Liver (tissue), 9 donors: ENCODE measurements around the gene ASAP2. TPM values are rescaled to one million over a fixed set of nuclear protein-coding genes. Genes with fewer than 3 reads are reported as not detected.

Source experiments
- DNase-seq: peaks from one replicate; pipeline ENCODE4 v3.0.0-alpha.2; 2017; ENCODE audit warnings: low spot score
- H3K27ac ChIP-seq, 2 donors: one replicate each; pipeline ENCODE4 v1.7.0; 2013; ENCODE audit warnings: inconsistent platforms in 2 of 2, low read length in 2 of 2, control low read depth in 1 of 2, low read depth in 1 of 2, mild to moderate bottlenecking in 1 of 2
- H3K27me3 ChIP-seq, 4 donors: one replicate each; pipeline versions ENCODE4 v1.6.1 to v1.7.0; 2013; ENCODE audit warnings: low read length in 3 of 4, inconsistent platforms in 1 of 4, mild to moderate bottlenecking in 1 of 4, moderate library complexity in 1 of 4; ENCODE audit not compliant: control insufficient read depth in 4 of 4, insufficient read depth in 4 of 4
- H3K36me3 ChIP-seq, 4 donors: one replicate each; pipeline versions ENCODE4 v1.6.1 to v1.7.0; 2013; ENCODE audit warnings: low read length in 3 of 4, mild to moderate bottlenecking in 3 of 4, low read depth in 1 of 4, moderate library complexity in 1 of 4; ENCODE audit not compliant: control insufficient read depth in 4 of 4, insufficient read depth in 3 of 4
- H3K4me1 ChIP-seq, 4 donors: one replicate each; pipeline versions ENCODE4 v1.6.1 to v1.7.0; 2013; ENCODE audit warnings: low read length in 3 of 4, mild to moderate bottlenecking in 3 of 4, moderate library complexity in 1 of 4; ENCODE audit not compliant: control insufficient read depth in 4 of 4, insufficient read depth in 4 of 4
- H3K4me3 ChIP-seq, 3 donors: one replicate each; pipeline versions ENCODE4 v1.6.1 to v1.7.0; 2013; ENCODE audit warnings: low read length in 3 of 3, control low read depth in 1 of 3, low read depth in 1 of 3, mild to moderate bottlenecking in 1 of 3
- H3K9ac ChIP-seq, 2 donors: one replicate each; pipeline ENCODE4 v1.7.0; 2013; ENCODE audit warnings: low read length in 2 of 2, mild to moderate bottlenecking in 2 of 2, moderate library complexity in 2 of 2, control low read depth in 1 of 2, low read depth in 1 of 2
- H3K9me3 ChIP-seq, 4 donors: one replicate each; pipeline versions ENCODE4 v1.6.1 to v1.7.0; 2013; ENCODE audit warnings: low read length in 3 of 4; ENCODE audit not compliant: control insufficient read depth in 4 of 4
- EGR1 ChIP-seq, 2 donors: IDR thresholded peaks; 2 replicates each; pipeline ENCODE4 v1.6.1; 2016 to 2018; ENCODE audit warnings: antibody characterized with exemption in 2 of 2, low read depth in 2 of 2
- FOXA1 ChIP-seq: IDR thresholded peaks from 2 replicates; pipeline ENCODE4 v1.6.1; 2016; ENCODE audit warnings: antibody characterized with exemption
- FOXA2 ChIP-seq: IDR thresholded peaks from 2 replicates; pipeline ENCODE4 v1.6.1; 2016; ENCODE audit warnings: antibody characterized with exemption
- GABPA ChIP-seq, 2 donors: IDR thresholded peaks in 1 of 2; conservative IDR thresholded peaks in 1 of 2; 2 replicates each; pipeline ENCODE4 v1.6.1; 2016; ENCODE audit warnings: antibody characterized with exemption in 2 of 2, mild to moderate bottlenecking in 1 of 2, moderate library complexity in 1 of 2
- HNF4A ChIP-seq, 2 donors: conservative IDR thresholded peaks; 2 replicates each; pipeline ENCODE4 v1.6.1; 2016; ENCODE audit warnings: antibody characterized with exemption in 2 of 2, mild to moderate bottlenecking in 2 of 2
- HNF4G ChIP-seq: IDR thresholded peaks from 2 replicates; pipeline ENCODE4 v1.6.1; 2016; ENCODE audit warnings: antibody characterized with exemption
- JUND ChIP-seq, 2 donors: IDR thresholded peaks; 2 replicates each; pipeline ENCODE4 v1.6.1; 2016; ENCODE audit warnings: antibody characterized with exemption in 2 of 2
- NR2F2 ChIP-seq: IDR thresholded peaks from 2 replicates; pipeline ENCODE4 v1.6.1; 2016; ENCODE audit warnings: antibody characterized with exemption
- RAD21 ChIP-seq, 2 donors: IDR thresholded peaks; 2 replicates each; pipeline ENCODE4 v1.6.1; 2016; ENCODE audit warnings: antibody characterized with exemption in 2 of 2, mild to moderate bottlenecking in 2 of 2
- RXRA ChIP-seq, 2 donors: IDR thresholded peaks; 2 replicates each; pipeline ENCODE4 v1.6.1; 2017 to 2018; ENCODE audit warnings: antibody characterized with exemption in 2 of 2, mild to moderate bottlenecking in 1 of 2
- SP1 ChIP-seq: IDR thresholded peaks from 2 replicates; pipeline ENCODE4 v1.6.1; 2018; ENCODE audit warnings: antibody characterized with exemption, mild to moderate bottlenecking
- TAF1 ChIP-seq: conservative IDR thresholded peaks from 2 replicates; pipeline ENCODE4 v1.6.1; 2016; ENCODE audit warnings: antibody characterized with exemption, mild to moderate bottlenecking
- YY1 ChIP-seq: IDR thresholded peaks from 2 replicates; pipeline ENCODE4 v1.6.1; 2016; ENCODE audit warnings: antibody characterized with exemption, mild to moderate bottlenecking
- WGBS: extraction: QIAGEN DNeasy Blood & Tissue Kit; methylation state at CpG from one replicate; pipeline ENCODE4 v1.1.7; 2013; 5-methylcytosine and 5-hydroxymethylcytosine counted together
- polyA plus RNA-seq, 2 donors: library from polyadenylated mRNA; stranded (reverse) in 1 of 2; unstranded in 1 of 2; fragments of 200-250 nt in 1 of 2; fragments of >200 nt in 1 of 2; fragmentation: Nextera tagmentation in 1 of 2; extraction: Ambion mirVana in 1 of 2; gene quantifications; one replicate each; pipeline versions ENCODE4 v1.2.1 to v1.2.3, GENCODE V29; 2013 to 2015
- total RNA-seq, 2 donors: library from RNA; depleted of rRNA; stranded (reverse); fragments of >200 nt; gene quantifications; one replicate each; pipeline ENCODE4 v1.2.3, GENCODE V29; 2014
- TF ChIP-seq, protein P1 (sequence below): fragments of 150-350 bp; IDR thresholded peaks from 2 replicates; pipeline ENCODE4 v1.5.1; 2017; ENCODE audit warnings: improper control_type of control experiment, low read depth, low read length; ENCODE audit not compliant: missing input control
- TF ChIP-seq, protein P2 (sequence below): IDR thresholded peaks from 2 replicates; pipeline ENCODE4 v1.6.1; 2016; ENCODE audit warnings: antibody characterized with exemption, mild to moderate bottlenecking
- TF ChIP-seq, protein P3 (sequence below): IDR thresholded peaks from 2 replicates; pipeline ENCODE4 v1.6.1; 2016; ENCODE audit warnings: antibody characterized with exemption
- TF ChIP-seq, protein P4 (sequence below): IDR thresholded peaks from 2 replicates; pipeline ENCODE4 v1.6.1; 2016; ENCODE audit warnings: antibody characterized with exemption
- TF ChIP-seq, protein P5 (sequence below): IDR thresholded peaks from 2 replicates; pipeline ENCODE4 v1.6.1; 2016; ENCODE audit warnings: antibody characterized with exemption
- donor health status: healthy.
- donor health status: healthy.
- donor health status: healthy.
- donor health status: healthy.
- donor health status: healthy.

ASAP2 gene
- total and polyA plus RNA-seq, 4 donors: 0.36 to 5.9 (median 2.6) TPM

DNA sequence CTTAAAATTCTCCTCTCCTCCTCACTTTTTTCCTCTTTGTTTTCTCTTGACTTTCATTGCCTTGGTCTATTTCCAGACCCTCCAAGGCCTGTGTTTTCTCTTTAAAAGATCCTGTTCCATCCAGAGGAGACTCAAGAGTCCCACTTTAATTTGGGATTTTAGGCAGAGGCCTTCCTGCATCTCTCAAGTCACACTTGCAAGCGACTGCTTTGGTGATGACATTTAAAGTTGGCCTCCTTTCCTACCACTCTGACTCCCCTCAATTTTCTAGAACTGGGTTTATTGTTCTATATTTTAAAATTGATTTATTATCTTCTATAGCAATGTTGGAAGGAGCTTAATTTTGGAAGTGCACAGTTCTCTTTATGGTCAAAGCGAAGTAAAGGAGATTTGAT, 16.3 kb downstream of the ASAP2 start:
- Histone ChIP-seq H3K27ac (no peak overlapping the region), H3K4me1 (peaks cover 0 to 4% (median 0%) of the 10 kb centered on the region in 4 donors), H3K9ac (no peak overlapping the region), H3K9me3 (no peaks in the 10 kb centered on the region), H3K4me3 (no peak overlapping the region), H3K27me3 (no peaks in the 10 kb centered on the region), H3K36me3 (no peaks in the 10 kb centered on the region)
- TF ChIP-seq SP1: no peak
- no peak for TF ChIP-seq TAF1
- TF ChIP-seq, protein P1, sequence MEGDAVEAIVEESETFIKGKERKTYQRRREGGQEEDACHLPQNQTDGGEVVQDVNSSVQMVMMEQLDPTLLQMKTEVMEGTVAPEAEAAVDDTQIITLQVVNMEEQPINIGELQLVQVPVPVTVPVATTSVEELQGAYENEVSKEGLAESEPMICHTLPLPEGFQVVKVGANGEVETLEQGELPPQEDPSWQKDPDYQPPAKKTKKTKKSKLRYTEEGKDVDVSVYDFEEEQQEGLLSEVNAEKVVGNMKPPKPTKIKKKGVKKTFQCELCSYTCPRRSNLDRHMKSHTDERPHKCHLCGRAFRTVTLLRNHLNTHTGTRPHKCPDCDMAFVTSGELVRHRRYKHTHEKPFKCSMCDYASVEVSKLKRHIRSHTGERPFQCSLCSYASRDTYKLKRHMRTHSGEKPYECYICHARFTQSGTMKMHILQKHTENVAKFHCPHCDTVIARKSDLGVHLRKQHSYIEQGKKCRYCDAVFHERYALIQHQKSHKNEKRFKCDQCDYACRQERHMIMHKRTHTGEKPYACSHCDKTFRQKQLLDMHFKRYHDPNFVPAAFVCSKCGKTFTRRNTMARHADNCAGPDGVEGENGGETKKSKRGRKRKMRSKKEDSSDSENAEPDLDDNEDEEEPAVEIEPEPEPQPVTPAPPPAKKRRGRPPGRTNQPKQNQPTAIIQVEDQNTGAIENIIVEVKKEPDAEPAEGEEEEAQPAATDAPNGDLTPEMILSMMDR: no peak
- TF ChIP-seq, protein P2, sequence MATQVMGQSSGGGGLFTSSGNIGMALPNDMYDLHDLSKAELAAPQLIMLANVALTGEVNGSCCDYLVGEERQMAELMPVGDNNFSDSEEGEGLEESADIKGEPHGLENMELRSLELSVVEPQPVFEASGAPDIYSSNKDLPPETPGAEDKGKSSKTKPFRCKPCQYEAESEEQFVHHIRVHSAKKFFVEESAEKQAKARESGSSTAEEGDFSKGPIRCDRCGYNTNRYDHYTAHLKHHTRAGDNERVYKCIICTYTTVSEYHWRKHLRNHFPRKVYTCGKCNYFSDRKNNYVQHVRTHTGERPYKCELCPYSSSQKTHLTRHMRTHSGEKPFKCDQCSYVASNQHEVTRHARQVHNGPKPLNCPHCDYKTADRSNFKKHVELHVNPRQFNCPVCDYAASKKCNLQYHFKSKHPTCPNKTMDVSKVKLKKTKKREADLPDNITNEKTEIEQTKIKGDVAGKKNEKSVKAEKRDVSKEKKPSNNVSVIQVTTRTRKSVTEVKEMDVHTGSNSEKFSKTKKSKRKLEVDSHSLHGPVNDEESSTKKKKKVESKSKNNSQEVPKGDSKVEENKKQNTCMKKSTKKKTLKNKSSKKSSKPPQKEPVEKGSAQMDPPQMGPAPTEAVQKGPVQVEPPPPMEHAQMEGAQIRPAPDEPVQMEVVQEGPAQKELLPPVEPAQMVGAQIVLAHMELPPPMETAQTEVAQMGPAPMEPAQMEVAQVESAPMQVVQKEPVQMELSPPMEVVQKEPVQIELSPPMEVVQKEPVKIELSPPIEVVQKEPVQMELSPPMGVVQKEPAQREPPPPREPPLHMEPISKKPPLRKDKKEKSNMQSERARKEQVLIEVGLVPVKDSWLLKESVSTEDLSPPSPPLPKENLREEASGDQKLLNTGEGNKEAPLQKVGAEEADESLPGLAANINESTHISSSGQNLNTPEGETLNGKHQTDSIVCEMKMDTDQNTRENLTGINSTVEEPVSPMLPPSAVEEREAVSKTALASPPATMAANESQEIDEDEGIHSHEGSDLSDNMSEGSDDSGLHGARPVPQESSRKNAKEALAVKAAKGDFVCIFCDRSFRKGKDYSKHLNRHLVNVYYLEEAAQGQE: no peak
- TF ChIP-seq EGR1 (IDR thresholded peaks at IDR 0.05; ENCODE audit: low read depth in 2 of 2): no peak
- TF ChIP-seq RXRA (IDR thresholded peaks at IDR 0.05): no peak
- TF ChIP-seq HNF4G: no peak
- TF ChIP-seq, protein P3, sequence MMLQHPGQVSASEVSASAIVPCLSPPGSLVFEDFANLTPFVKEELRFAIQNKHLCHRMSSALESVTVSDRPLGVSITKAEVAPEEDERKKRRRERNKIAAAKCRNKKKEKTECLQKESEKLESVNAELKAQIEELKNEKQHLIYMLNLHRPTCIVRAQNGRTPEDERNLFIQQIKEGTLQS: no peak
- TF ChIP-seq GABPA (IDR thresholded peaks at IDR 0.05 in 1 of 2, conservative IDR thresholded peaks at IDR 0.05 in 1 of 2): no peak
- TF ChIP-seq NR2F2: no peak
- TF ChIP-seq FOXA1: no peak
- TF ChIP-seq JUND (IDR thresholded peaks at IDR 0.05): no peak
- TF ChIP-seq YY1: no peak
- TF ChIP-seq, protein P4, sequence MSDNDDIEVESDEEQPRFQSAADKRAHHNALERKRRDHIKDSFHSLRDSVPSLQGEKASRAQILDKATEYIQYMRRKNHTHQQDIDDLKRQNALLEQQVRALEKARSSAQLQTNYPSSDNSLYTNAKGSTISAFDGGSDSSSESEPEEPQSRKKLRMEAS: no peak
- no peak for TF ChIP-seq HNF4A (conservative IDR thresholded peaks at IDR 0.05)
- TF ChIP-seq, protein P5, sequence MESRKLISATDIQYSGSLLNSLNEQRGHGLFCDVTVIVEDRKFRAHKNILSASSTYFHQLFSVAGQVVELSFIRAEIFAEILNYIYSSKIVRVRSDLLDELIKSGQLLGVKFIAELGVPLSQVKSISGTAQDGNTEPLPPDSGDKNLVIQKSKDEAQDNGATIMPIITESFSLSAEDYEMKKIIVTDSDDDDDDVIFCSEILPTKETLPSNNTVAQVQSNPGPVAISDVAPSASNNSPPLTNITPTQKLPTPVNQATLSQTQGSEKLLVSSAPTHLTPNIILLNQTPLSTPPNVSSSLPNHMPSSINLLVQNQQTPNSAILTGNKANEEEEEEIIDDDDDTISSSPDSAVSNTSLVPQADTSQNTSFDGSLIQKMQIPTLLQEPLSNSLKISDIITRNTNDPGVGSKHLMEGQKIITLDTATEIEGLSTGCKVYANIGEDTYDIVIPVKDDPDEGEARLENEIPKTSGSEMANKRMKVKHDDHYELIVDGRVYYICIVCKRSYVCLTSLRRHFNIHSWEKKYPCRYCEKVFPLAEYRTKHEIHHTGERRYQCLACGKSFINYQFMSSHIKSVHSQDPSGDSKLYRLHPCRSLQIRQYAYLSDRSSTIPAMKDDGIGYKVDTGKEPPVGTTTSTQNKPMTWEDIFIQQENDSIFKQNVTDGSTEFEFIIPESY: no peak
- no peak for TF ChIP-seq FOXA2
- TF ChIP-seq RAD21 (IDR thresholded peaks at IDR 0.05): no peak
- DNase-seq: no peak
- WGBS: 94% methylated on average over 2 of the region's 2 CpGs
